Central memory CD4-positive, alpha-beta T cell (primary cell): Measurements from ENCODE around the gene HAPLN1.
"Not testable (repeated sequence)": the region's sequence is repeated elsewhere in the genome, so short reads cannot be mapped to it uniquely, and the experiment has no call there.

Experiments used
- DNase-seq: peaks from one replicate; pipeline ENCODE4 v3.0.0; 2022
- total RNA-seq, 3 experiments: gene quantifications; one replicate each; lab custom pipeline; 2026; lab: John Stamatoyannopoulos, UW

Gene HAPLN1
- 0 to 0.04 (median 0) reads per million in 3 experiments for total RNA-seq

- DNase-seq, result no peak
Observed at GRCh38 chr5:83720836-83721537, at the start of gene HAPLN1. TSS of gene HAPLN1 (minus strand) at chr5:83720855. CDS start at chr5:83673523, 47,332 bp downstream.

- no peak for DNase-seq
Observed at GRCh38 chr5:83767409-83767992, 46.8 kb upstream of the HAPLN1 start.

GRCh38 chr5:83764101-83764500, 43.4 kb upstream of the HAPLN1 start:
- DNase-seq, result no peak

GRCh38 chr5:83760579-83760978, 39.9 kb upstream of the HAPLN1 start:
- no peak for DNase-seq

- no peak for DNase-seq
Observed at GRCh38 chr5:83752700-83753099, 32.0 kb upstream of the HAPLN1 start.

- DNase-seq, result no peak
Observed at GRCh38 chr5:83751201-83751600, 30.5 kb upstream of the HAPLN1 start.

- DNase-seq, result no peak
Observed at GRCh38 chr5:83750749-83751148, 30.1 kb upstream of the HAPLN1 start.

GRCh38 chr5:83745816-83746215, 25.2 kb upstream of the HAPLN1 start:
- no peak for DNase-seq

- DNase-seq, result no peak
Observed at GRCh38 chr5:83744821-83745220, 24.2 kb upstream of the HAPLN1 start.

- DNase-seq, result no peak
Observed at GRCh38 chr5:83742089-83742488, 21.4 kb upstream of the HAPLN1 start.

- DNase-seq, result no peak
Observed at GRCh38 chr5:83741571-83741970, 20.9 kb upstream of the HAPLN1 start.

GRCh38 chr5:83740741-83741140, 20.1 kb upstream of the HAPLN1 start:
- DNase-seq, result no peak

GRCh38 chr5:83736169-83736568, 15.5 kb upstream of the HAPLN1 start:
- DNase-seq, result not testable (repeated sequence)

- DNase-seq, result not testable (repeated sequence)
Observed at GRCh38 chr5:83735058-83735457, 14.4 kb upstream of the HAPLN1 start.

- DNase-seq, result no peak
Observed at GRCh38 chr5:83731638-83732037, 11.0 kb upstream of the HAPLN1 start.

- DNase-seq, result no peak
Observed at GRCh38 chr5:83729362-83729761, 8.7 kb upstream of the HAPLN1 start.

GRCh38 chr5:83726912-83727311, 6.3 kb upstream of the HAPLN1 start:
- no peak for DNase-seq

GRCh38 chr5:83724935-83725334, 4.3 kb upstream of the HAPLN1 start:
- no peak for DNase-seq

GRCh38 chr5:83724001-83724400, 3.3 kb upstream of the HAPLN1 start:
- DNase-seq, result no peak

- no peak for DNase-seq
Observed at GRCh38 chr5:83723031-83723430, 2.4 kb upstream of the HAPLN1 start.

GRCh38 chr5:83721953-83722901, 1.6 kb upstream of the HAPLN1 start:
- DNase-seq, result no peak

GRCh38 chr5:83718936-83719495, 1.6 kb downstream of the HAPLN1 start:
- DNase-seq, result no peak

- DNase-seq, result peak; percentile 7
Observed at GRCh38 chr5:83718195-83718825, 2.3 kb downstream of the HAPLN1 start.
